Left forelimb (tissue), 1 donor: ENCODE results near the gene NME8.

Experiments used
- DNase-seq: peaks from one replicate; pipeline ENCODE4 v3.0.0-alpha.2; 2018; ENCODE audit warnings: low spot score

Gene NME8

DNA sequence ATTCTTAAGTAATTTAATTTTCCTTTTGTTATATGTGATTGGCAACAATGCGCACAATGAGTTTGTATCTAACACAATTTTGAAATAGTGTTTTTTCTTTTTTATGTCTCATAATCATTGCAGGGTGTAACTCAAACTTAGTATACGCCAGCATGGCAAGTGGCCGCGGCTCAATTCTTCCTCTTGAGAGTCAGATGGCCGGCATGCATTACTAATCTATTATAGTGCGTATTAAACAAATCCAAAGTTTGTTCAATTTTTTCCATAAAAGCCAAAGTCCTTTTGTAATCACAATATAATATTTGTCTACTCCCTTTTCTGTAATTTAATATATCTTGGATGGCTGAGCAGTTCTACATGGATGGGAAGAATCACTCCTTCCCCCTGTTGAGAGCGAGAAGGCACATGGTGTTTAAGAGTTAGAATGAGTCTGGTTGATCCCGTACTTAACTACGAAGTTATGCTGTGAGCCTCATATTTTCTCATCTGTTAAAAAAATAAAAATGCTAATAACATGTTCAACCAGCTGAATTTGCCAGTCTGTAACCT, 84.7 kb downstream of the NME8 start:
- no peak for DNase-seq

DNA sequence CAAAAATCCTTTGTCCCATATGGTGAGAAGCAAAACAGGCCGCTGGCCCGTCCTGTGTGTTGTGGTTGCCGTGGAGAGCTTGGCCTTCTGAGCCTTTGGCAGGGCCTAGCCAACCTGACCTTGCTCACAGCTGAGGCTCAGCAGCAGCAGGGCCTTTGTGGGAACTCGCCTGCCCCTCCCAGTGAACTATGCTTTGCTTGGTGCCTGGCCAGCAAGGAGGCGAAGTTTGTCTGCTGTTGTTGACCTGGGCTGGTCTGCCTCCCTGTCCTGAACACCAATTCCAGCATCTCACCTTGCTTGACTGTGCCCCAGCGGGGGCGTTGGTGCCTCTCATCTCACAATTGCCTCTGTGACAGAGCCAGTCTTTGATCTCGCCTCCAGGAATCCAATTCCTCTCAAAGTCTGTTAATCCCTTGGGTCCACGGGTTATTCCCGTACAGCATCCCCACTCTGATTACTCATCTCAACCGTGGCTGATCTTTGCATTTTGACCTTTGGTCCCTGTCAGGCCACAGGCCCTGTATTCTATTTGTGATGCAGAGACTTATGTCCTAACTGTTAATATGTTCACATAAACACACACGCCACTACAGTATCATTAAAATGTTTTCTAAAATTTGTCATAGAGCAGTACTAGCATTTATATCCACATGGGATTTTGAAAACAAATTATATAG, 94.7 kb downstream of the NME8 start:
- peak; percentile 81 for DNase-seq

DNA sequence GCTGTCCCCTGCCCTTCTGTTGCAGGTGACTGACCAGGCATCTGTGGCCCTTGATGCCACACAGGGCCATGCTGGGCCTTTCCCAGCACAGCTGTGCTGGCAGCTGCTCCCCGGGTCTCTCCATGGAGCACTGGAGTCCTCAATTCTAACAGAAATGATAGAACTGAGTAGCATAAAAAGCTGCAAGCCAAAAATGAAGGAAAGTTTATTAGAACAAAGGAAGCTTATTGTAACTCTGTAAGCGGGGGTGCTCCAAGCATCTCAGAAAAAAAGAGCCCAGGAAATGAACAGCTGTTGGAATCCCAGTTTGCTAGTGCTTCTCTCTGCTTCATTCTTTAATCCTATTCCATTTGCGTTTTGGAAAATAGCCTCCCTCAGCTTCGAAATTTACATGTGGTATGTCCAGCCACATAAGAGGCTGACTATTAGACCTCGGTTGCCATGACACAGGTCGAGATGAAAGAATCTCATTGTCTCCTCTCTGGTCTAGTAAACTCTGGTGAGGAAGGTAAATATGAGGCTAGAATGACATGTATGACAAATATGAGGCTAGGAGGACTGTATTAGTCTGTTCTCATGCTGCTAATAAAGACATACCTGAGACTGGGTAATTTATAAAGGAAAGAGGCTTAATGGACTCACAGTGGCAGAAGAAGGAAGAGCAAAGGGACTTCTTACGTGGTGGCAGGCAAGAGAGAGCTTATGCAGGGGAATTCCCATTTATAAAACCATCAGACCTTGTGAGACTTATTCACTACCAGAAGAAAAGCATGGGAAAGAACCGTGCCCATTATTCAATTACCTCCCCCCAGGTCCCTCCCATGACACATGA, 95.7 kb downstream of the NME8 start:
- DNase-seq: no peak

DNA sequence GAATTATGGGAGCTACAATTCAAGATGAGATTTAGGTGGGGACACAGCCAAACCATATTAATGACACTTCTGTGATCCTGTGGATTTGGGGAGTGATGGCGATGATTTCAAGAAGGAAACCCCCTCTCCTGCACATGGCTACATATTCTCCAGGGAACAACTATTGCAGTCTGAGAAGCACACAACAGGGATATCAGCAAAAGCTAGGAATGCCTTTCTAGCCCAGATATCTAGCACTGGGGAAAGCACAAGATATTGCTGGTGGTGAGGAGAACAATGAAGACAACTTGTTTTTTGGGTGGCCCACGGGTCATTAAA, 96.3 kb downstream of the NME8 start:
- DNase-seq: no peak

DNA sequence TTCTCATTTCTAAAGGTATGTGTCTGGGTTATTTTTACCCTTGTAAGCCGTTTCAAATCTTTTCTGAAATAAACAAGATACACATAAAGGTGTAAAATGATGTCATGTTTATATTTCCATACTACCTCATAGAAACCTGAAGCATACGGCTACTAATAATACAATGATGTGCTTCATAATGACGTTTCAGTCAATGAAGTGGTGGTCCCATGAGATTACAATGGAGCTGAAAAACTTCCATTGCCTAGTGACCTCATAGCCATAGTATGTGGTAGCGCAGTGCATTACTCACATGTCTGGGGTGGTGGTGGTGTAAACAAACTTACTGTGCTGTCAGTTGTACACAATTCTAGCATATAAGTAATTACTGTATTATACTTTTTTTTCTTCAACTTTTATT, 96.9 kb downstream of the NME8 start:
- no peak for DNase-seq

DNA sequence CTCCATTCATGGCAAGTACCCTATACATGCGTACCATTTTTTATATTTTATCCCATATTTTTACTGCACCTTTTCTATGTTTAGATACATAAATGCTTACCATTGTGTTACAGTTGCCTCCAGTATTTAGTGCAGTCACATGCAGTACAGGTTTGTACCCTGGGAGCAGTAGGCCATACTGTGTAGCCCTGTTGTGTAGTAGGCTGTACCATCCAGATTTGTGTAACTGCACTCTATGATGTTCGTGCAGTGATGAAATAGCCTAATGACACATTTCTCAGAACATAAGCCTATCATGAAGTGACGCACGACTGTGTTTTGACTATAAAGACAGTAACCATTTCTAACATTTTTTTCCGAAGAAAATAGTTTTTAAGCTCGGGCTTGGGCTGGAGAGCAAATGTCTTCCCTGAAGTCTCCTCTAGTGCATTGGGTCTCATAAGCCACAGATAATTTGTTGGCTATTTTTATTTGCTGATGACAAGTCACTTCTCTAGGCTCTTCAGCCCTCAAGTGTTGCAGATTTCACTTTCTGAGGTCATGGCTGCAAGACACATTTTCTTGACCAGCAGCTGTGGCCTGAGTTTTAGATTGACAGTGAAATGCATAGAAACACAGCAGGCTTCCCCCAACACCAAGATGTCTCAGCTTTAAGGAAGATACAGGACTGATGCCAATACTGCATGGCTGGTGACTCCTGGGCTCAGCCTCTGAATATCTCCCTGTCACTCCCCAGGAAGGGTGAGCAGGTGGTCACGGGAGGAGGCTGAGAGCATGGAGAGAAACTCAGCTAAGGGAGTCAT, 98.9 kb downstream of the NME8 start:
- DNase-seq: no peak

DNA sequence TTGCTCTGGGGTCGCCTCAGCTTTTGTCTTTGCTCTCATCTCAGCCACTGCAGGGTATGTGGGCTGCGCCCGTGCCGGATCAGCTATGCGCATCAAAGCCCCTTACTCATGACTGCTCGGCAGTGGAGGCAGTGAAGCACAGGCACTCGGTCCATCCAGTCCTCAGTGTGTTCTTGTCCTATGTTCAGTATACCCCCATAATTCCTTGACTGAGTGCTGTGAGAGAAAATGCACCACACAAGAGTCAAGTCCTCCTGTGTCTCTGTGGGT, 99.5 kb downstream of the NME8 start:
- DNase-seq: no peak
